Cerebellar cortex (tissue), 1 donor: ENCODE data around the gene DNAJB2.
"Not testable (repeated sequence)": the region's sequence is repeated elsewhere in the genome, so short reads cannot be mapped to it uniquely, and the experiment has no call there.

Experiments
- DNase-seq: peaks from one replicate; pipeline ENCODE4 v3.0.0-alpha.2; 2015; ENCODE audit warnings: low spot score

The DNAJB2 gene

GRCh38 chr2:219285373-219285735 is 6.2 kb downstream of the DNAJB2 start:
- no peak for DNase-seq

DNA sequence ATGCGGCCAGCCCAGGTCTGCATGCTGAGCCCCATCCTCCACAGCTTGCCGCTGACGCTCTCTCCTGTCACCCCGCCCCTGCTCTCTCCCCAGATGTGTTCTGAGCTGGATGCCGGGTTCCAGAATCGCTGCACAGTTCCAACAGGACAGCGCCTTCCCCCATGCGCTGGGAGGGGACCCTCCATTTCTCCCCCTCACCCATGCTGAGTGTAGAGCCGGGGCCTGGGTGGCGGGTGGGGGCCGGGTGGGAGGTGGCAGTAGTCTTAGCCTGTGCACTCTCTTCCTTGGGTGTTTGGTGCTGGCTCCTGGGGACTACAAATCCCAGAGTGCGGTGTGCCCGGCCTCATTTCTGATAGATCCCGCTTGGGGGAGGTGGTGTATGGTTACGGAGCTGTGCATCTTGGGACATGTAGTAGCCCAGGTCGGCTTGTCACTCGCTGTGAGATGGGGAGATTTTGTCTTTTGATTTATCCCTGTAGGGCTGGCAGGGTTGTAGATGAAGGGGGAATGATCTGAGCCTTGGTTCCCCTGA is 6.8 kb downstream of the DNAJB2 start:
- peak; percentile 87 for DNase-seq

GRCh38 chr2:219286436-219287115 is 7.4 kb downstream of the DNAJB2 start:
- no peak for DNase-seq

DNA sequence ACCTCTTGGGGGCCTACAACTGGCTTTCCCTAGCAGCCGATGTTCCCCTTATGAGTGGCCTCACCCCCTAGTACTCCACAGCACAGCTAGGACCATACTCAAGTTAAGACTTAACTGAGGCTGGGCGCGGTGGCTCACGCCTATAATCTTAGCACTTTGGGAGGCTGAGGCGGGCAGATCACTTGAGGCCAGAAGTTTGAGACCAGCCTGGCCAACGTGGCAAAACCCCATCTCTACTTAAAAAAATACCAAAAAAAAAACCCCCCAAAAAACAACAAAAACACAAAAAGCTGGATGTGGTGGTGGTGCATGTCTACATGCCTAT is 7.9 kb downstream of the DNAJB2 start:
- DNase-seq: not testable (repeated sequence)

- DNase-seq: no peak
Observed at GRCh38 chr2:219287580-219288265, 8.6 kb downstream of the DNAJB2 start.

GRCh38 chr2:219289195-219289536 is 10.0 kb downstream of the DNAJB2 start:
- DNase-seq: no peak

GRCh38 chr2:219289537-219290361 is 10.6 kb downstream of the DNAJB2 start:
- DNase-seq: no peak

DNA sequence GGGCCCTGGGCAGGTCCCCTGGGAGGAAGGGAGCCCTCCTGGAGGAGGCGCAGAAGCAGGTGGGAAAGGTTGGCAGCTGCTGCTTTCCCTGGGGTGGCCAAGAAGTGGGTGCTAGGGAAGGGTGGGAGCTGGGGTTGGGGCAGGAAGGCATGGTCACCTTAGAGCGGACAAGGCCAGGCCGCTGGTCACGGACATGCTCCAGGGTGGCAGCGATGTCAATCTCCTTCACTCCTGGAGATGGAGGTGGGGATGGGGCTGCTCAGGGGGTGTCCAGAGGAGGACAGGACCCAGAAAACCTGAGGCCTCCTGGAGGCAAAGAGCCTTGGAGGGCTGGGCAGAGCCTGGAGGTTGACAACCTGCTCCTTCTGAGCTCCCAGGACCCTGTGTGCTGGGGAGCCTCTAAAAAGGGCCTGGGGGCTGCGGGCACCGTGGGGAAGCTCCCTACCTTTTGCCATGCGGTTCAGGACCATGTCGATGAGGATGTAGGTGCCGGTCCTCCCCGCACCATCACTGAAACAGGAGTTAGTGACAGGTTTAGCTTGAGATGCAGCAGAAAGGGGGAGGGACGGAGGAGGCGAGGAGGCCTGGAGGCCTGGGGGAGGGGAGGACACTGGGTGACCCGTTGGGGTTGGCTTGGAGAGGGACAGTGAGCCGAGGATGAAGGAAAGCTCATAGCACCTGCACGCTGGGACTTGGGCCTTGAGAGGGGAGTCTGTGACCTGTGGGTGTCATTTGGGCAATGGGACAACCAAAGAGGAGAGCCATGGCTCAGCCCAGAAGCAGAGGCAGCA is 11.4 kb downstream of the DNAJB2 start:
- no peak for DNase-seq

DNA sequence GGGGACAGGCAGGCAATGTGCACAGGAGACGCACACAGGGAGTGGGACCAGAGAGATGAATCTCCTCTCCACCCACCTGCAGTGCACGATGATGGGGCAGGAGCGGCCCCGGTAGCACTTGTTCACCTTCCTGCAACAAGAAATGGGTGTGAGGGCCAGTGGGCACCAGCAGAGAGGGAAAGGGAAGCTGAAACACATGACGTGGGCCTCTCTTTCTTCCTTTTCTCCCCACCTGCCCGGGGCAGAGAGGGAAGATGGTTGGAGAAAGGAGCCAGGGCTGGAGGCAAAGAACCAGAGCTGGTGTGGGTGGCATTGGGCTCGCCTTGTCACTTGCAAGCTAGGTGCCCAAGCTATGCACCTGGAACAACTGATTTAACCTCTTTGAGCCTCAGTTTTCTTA is 12.2 kb downstream of the DNAJB2 start:
- DNase-seq: no peak

DNA sequence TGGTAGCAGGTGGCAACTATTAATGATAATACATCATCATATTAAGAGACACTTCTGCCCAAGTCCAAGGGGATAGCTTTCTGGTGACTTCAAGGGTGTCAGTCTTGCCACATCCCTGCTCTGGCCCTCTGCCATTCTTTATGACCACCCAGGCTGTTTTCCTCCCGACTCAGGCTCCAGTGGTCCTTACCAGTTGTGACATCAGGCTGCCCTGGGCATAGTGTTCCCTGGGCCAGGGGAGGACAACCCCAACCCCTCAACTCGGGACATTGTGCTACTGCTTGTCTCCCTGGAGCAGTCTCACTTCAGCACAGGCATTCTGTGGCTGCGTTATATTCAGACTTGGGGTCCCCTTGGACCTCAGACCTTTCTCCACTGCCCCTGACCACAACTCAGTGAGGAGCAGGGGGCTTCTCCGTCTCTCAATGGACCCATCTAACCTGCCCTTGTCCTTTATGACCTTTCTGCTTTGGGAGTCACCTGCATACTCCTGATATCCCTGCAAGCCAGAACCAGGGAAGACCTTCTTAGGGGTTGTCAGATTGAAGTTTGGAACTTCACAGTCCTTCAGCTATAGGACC is 12.8 kb downstream of the DNAJB2 start:
- no peak for DNase-seq

GRCh38 chr2:219292616-219293015 is 13.4 kb downstream of the DNAJB2 start:
- no peak for DNase-seq

DNA sequence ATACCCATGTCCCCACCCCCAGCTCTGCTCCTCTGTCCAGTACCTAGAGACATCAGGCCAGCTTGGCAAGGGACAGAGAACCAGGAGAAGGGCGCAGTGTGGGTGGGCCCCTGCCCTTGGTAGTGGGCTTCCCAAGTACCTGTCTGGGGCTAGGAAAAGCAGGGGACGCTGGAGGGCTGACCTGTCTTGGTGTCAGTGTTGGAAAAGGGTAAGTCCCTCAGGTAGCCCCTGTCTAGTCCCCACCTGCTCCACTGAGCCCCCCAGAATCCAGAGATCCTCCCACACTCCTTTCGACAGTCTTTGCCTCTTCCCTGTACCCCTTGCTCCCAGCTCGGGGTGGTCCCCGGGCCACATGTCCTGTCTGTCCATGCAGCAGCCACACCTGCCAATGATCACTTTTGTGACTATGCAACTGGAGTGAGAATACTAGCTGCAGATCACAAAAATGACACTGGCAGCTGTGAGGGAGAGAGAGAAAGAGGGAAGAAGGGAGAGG is 14.6 kb downstream of the DNAJB2 start:
- no peak for DNase-seq

GRCh38 chr2:219294356-219295351 is 15.5 kb downstream of the DNAJB2 start:
- peak; percentile 82 for DNase-seq

DNA sequence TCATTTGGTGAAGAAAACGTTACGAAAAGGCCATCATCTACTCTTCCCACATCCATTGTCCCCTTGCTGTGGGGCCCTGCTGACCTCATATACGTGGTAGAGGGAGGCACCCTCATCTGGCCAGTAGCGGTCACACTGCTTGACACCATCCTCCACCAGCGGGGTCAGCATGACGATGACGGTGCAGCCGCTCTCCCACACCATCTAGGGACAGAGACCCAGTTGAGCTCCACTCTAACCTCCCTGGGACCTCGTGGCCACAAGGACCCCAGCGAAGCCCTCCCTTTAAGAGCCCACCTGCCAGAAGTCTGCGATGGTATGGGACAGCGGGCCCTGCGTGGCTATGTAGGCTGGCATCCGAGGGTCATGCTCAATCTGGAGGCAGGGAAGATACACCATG is 17.0 kb downstream of the DNAJB2 start:
- no peak for DNase-seq

- DNase-seq: no peak
Observed at GRCh38 chr2:219296631-219297391, 17.6 kb downstream of the DNAJB2 start.

GRCh38 chr2:219297766-219298456 is 18.7 kb downstream of the DNAJB2 start:
- DNase-seq: no peak

DNA sequence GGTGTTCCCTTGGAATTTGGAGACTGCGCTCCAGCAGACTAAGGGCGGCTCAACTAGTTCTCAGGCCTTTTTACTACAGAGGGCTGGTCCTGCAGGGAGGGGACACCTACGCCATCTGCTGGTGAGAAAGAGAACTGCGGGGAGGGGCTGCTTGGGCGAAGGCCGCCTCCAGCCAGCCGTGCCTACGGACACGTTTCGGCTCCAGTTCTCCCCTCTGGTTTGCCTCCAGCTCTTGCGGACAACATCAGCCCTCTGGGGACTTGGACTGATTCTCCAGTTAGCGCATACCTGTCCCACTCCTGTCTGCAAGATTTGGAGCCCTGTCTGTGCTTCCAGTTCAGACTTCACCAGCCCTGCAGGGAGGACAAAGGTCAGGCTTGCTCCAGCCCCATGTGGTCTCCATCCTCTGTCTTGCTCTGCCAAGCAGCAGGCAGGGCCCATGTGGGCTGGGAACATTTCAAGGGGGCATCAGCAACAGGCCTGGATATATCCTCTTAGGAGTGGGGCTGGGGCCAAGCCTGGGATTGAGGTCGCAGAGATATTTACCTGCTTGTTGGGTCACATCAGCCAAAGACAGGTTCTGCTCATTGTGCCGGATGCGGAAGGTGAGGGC is 19.7 kb downstream of the DNAJB2 start:
- DNase-seq: peak; percentile 84

DNA sequence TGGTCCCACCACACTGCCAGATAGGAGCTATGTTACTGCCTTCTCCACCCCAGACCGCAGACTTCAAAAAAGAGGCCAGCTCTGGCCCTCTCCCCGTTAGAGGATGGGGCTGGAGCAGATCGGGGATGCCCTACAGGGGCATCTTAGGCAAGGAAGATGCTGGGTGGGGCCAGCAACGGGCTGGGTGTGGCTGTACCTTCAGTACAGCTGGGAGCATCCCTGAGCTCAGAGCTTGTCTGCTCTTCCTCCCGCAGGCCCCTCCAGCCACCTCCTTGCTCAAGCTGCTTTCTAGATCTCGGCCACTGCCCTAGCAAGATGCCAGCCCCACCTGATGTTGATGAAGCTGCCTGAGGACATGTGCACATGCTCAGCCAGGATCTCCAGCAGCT is 20.2 kb downstream of the DNAJB2 start:
- DNase-seq: no peak

GRCh38 chr2:219300022-219300421 is 20.9 kb downstream of the DNAJB2 start:
- DNase-seq: no peak
